ENCODE measurements around the gene SLC38A9.

DNA sequence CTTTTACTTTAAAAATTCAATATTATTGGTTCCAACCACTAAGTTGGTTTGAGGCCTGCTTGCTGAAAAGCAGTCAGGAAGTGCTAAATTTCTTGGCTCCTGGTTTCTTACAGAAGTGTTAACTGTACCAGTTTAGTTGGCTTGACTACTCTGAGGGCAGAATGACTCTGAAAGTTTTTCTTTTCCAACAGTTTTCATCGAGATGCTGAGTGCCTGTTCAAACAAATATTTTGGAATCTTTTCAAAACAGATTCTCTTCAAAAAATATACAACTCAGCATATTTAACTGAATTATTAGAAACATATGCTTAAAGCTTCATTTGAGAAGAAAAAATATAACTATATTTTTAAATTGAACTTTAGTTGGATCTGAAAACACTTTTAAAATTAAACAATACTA lies 37.0 kb downstream of the SLC38A9 start:
- TF ChIP-seq POLR2A (IDR thresholded peaks at IDR 0.05), result no peak
- TF ChIP-seq, protein P1, sequence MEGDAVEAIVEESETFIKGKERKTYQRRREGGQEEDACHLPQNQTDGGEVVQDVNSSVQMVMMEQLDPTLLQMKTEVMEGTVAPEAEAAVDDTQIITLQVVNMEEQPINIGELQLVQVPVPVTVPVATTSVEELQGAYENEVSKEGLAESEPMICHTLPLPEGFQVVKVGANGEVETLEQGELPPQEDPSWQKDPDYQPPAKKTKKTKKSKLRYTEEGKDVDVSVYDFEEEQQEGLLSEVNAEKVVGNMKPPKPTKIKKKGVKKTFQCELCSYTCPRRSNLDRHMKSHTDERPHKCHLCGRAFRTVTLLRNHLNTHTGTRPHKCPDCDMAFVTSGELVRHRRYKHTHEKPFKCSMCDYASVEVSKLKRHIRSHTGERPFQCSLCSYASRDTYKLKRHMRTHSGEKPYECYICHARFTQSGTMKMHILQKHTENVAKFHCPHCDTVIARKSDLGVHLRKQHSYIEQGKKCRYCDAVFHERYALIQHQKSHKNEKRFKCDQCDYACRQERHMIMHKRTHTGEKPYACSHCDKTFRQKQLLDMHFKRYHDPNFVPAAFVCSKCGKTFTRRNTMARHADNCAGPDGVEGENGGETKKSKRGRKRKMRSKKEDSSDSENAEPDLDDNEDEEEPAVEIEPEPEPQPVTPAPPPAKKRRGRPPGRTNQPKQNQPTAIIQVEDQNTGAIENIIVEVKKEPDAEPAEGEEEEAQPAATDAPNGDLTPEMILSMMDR (IDR thresholded peaks at IDR 0.05), result no peak

All from lower leg skin (tissue), 3 donors.